Uterus (tissue), 4 donors: ENCODE results near the gene UBE2M. TPM values are rescaled to one million over a fixed set of nuclear protein-coding genes. Genes with fewer than 3 reads are reported as not detected.

Experiments used
- DNase-seq, 2 donors: peaks; one replicate each; pipeline ENCODE4 v3.0.0-alpha.2; 2019 to 2020
- H3K27ac ChIP-seq, 2 donors: fragments of 200-600 bp; sonication (generic); 1 replicate in 1 of 2; 2 replicates in 1 of 2; pipeline ENCODE4 v1.5.1; 2016 to 2018
- H3K27me3 ChIP-seq, 2 donors: fragments of 200-600 bp; sonication (generic); one replicate each; pipeline ENCODE4 v1.5.1; 2018 to 2019; ENCODE audit warnings: control low read depth in 1 of 2
- H3K36me3 ChIP-seq, 2 donors: fragments of 200-600 bp; sonication (generic); one replicate each; pipeline ENCODE4 v1.5.1; 2019; ENCODE audit warnings: control low read depth in 1 of 2
- H3K4me1 ChIP-seq, 2 donors: fragments of 200-600 bp; sonication (generic); one replicate each; pipeline ENCODE4 v1.5.1; 2018 to 2019; ENCODE audit warnings: control low read depth in 1 of 2
- H3K4me3 ChIP-seq, 2 donors: fragments of 200-600 bp; sonication (generic); 1 replicate in 1 of 2; 2 replicates in 1 of 2; pipeline ENCODE4 v1.5.1; 2018 to 2019; ENCODE audit warnings: mild to moderate bottlenecking in 1 of 2
- H3K9me3 ChIP-seq, 2 donors: fragments of 200-600 bp; sonication (generic); one replicate each; pipeline ENCODE4 v1.5.1; 2019; ENCODE audit warnings: control low read depth in 1 of 2
- POLR2A ChIP-seq, 2 donors: fragments of 450-650 bp; IDR thresholded peaks; one replicate each; pipeline ENCODE4 v1.6.1; 2016; ENCODE audit warnings: antibody characterized with exemption in 2 of 2, mild to moderate bottlenecking in 1 of 2, moderate library complexity in 1 of 2
- intact Hi-C: fragments of 100-400 bp; cut with DNase I; formaldehyde crosslinking; loops from one replicate; pipeline ENCODE4 v1.15.1; 2023; ENCODE audit warnings: low total_unique reads
- total RNA-seq, 4 donors: library from RNA; depleted of rRNA in 3 of 4; stranded (reverse); fragments of >200 nt in 3 of 4; gene quantifications; one replicate each; pipeline versions ENCODE4 v1.1.0 to v1.2.4, GENCODE V29; 2014 to 2023
- TF ChIP-seq, protein P1 (sequence below), 4 experiments: fragments of 200-600 bp in 2 of 4; fragments of 450-650 bp in 2 of 4; sonication (generic) in 2 of 4; IDR thresholded peaks; one replicate each; pipeline ENCODE4 v1.5.1; 2016 to 2019; ENCODE audit warnings: antibody characterized with exemption in 4 of 4, mild to moderate bottlenecking in 2 of 4, moderate library complexity in 1 of 4
- donor health status: DM: yes; HTN: yes; CAD: no.

Gene UBE2M
- total RNA-seq, 4 donors from 2014 or later, result 6.1 to 63.7 (median 24.9) TPM

DNA sequence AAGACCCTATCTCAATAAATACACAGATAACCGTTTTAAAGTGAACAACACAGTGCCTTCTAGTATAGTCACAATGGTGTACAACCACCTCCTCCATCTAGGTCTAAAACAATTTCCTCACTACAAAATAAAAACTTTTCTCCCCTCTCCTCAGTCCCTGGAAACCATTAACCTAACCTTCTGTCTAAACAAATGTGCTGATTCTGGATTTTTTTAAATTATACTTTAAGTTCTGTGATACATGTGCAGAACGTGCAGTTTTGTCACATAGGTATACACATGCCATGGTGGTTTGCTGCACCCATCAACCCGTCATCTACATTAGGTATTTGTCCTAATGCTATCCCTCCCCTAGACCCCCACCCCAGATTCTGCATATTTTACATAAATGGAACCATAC lies 29.0 kb downstream of the UBE2M start:
- intact Hi-C loops, result no loop called here
- TF ChIP-seq POLR2A (IDR thresholded peaks at IDR 0.05), result no peak
- TF ChIP-seq, protein P1, sequence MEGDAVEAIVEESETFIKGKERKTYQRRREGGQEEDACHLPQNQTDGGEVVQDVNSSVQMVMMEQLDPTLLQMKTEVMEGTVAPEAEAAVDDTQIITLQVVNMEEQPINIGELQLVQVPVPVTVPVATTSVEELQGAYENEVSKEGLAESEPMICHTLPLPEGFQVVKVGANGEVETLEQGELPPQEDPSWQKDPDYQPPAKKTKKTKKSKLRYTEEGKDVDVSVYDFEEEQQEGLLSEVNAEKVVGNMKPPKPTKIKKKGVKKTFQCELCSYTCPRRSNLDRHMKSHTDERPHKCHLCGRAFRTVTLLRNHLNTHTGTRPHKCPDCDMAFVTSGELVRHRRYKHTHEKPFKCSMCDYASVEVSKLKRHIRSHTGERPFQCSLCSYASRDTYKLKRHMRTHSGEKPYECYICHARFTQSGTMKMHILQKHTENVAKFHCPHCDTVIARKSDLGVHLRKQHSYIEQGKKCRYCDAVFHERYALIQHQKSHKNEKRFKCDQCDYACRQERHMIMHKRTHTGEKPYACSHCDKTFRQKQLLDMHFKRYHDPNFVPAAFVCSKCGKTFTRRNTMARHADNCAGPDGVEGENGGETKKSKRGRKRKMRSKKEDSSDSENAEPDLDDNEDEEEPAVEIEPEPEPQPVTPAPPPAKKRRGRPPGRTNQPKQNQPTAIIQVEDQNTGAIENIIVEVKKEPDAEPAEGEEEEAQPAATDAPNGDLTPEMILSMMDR (IDR thresholded peaks at IDR 0.05), result no peak
- H3K9me3 ChIP-seq, result no peaks in the 10 kb centered on the region
- no peak overlapping the region for H3K4me3 ChIP-seq
- H3K4me1 ChIP-seq, result no peaks in the 10 kb centered on the region
- H3K36me3 ChIP-seq, result no peaks in the 10 kb centered on the region
- no peak overlapping the region for H3K27ac ChIP-seq
- DNase-seq, result no peak
- no peaks in the 10 kb centered on the region for H3K27me3 ChIP-seq

DNA sequence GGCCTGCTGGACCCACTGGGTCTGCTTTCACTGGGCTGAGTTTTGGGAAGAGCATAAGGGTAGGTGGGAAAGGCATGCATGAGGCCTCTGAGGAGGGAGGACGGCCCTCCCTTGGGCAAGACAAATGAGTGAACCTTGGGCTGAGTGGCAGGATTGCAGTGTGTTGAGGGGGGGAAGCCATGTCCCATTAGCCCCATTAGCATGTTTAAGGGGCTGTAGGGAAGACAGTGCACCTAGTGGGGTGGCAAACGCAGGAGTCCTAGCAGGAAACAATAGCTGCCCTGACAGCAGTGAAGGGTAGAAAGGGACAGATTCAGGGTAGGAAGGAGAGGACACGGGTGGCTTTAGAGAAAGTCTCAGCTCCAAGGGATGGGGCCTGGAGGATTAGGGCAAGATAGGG lies 35.7 kb downstream of the UBE2M start:
- intact Hi-C loops, result no loop called here
- Histone ChIP-seq H3K27ac (no peak overlapping the region), H3K4me3 (no peak overlapping the region), H3K36me3 (no peaks in the 10 kb centered on the region), H3K4me1 (peaks cover 0 to 12% of the 10 kb centered on the region in 2 donors), H3K9me3 (no peaks in the 10 kb centered on the region), H3K27me3 (no peaks in the 10 kb centered on the region)
- no peak for DNase-seq
- TF ChIP-seq, protein P1 (IDR thresholded peaks at IDR 0.05), result no peak
- no peak for TF ChIP-seq POLR2A (IDR thresholded peaks at IDR 0.05)

GRCh38 chr19:58521651-58522050 lies 36.8 kb downstream of the UBE2M start:
- H3K36me3 ChIP-seq, result no peaks in the 10 kb centered on the region
- DNase-seq, result no peak
- H3K4me1 ChIP-seq, result peaks cover 0 to 12% of the 10 kb centered on the region in 2 donors
- TF ChIP-seq, protein P1 (IDR thresholded peaks at IDR 0.05), result no peak
- no peak for TF ChIP-seq POLR2A (IDR thresholded peaks at IDR 0.05)
- no peaks in the 10 kb centered on the region for H3K9me3 ChIP-seq
- no peak overlapping the region for H3K27ac ChIP-seq
- intact Hi-C loops, result no loop called here
- no peaks in the 10 kb centered on the region for H3K27me3 ChIP-seq
- H3K4me3 ChIP-seq, result no peak overlapping the region

DNA sequence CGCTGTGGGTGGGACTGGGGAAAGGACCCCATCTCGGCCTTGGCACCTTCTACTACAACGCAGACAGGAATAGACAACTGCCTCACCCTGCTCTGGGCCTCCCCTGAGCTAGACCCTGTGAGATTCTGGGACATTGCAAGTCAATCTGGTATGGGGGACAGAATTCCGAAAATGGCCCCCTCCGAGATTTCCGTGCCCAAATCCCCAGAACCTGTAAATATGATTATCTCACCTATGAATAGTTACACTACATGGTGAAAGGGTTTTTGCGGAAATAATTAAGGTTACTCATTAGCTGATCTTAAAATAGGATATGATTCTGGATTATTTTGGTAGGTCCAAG lies 38.2 kb downstream of the UBE2M start:
- no peak for TF ChIP-seq POLR2A (IDR thresholded peaks at IDR 0.05)
- TF ChIP-seq, protein P1 (IDR thresholded peaks at IDR 0.05), result no peak
- Histone ChIP-seq H3K36me3 (no peaks in the 10 kb centered on the region), H3K27ac (peak overlapping the region; percentile 89 to 96), H3K4me3 (peak overlapping the region; percentile 88 to 89), H3K4me1 (peaks cover 0 to 12% of the 10 kb centered on the region in 2 donors), H3K27me3 (no peaks in the 10 kb centered on the region), H3K9me3 (no peaks in the 10 kb centered on the region)
- intact Hi-C loops, result no loop called here
- DNase-seq, result no peak

- peak; percentile 25 to 67 for TF ChIP-seq POLR2A (IDR thresholded peaks at IDR 0.05)
- TF ChIP-seq, protein P1 (IDR thresholded peaks at IDR 0.05), result peak; percentile 57 to 90 (median 75)
- peak within 1 kb of the TSS; percentile 89 to 96 for H3K27ac ChIP-seq
- no peaks in the 10 kb centered on the region for H3K27me3 ChIP-seq
- intact Hi-C loops, result no loop called here
- peaks cover 0 to 12% of the 10 kb centered on the region in 2 donors for H3K4me1 ChIP-seq
- no peaks in the 10 kb centered on the region for H3K36me3 ChIP-seq
- peak within 1 kb of the TSS; percentile 88 to 89 for H3K4me3 ChIP-seq
- peak; percentile 93 to 94 for DNase-seq
- no peaks in the 10 kb centered on the region for H3K9me3 ChIP-seq
Observed at GRCh38 chr19:58519355-58520256, 38.8 kb downstream of the UBE2M start, which contains the start of gene ZBTB45. ZBTB45 (minus strand) TSS chr19:58519810; CDS start chr19:58517673, 2,137 bp downstream.
